ENCODE data around the gene EIF6. TPM values are rescaled to one million over a fixed set of nuclear protein-coding genes. Genes with fewer than 3 reads are reported as not detected.
A peak's percentile ranks its signal among the peaks of the same experiment; 100 is the strongest.
"Not testable (repeated sequence)": the region's sequence is repeated elsewhere in the genome, so short reads cannot be mapped to it uniquely, and the experiment has no call there.

Gene EIF6
- total RNA-seq, 1 donor from 2014 or later: 124 TPM

- Histone ChIP-seq H3K27me3 (no peaks in the 10 kb centered on the region), H3K9me3 (no peaks in the 10 kb centered on the region), H3K27ac (peak overlapping the region; percentile 57), H3K4me3 (no peak overlapping the region), H3K4me1 (no peaks in the 10 kb centered on the region), H3K36me3 (peaks cover 0 to 16% of the 10 kb centered on the region in 2 donors)
- intact Hi-C loops (cut with DNase I): no loop called here
- DNase-seq (ENCODE audit: extremely low spot score in 2 of 2): no peak
- TF ChIP-seq POLR2AphosphoS5 (IDR thresholded peaks at IDR 0.05; ENCODE audit: insufficient read depth in 1 of 2, low read depth in 1 of 2) (no peak), CTCF (IDR thresholded peaks at IDR 0.05) (no peak), POLR2A (IDR thresholded peaks at IDR 0.05) (no peak)
Observed at GRCh38 chr20:35263532-35264341, 20.8 kb downstream of the EIF6 start.

- H3K4me3 ChIP-seq; H3K4me1 ChIP-seq; DNase-seq (ENCODE audit: extremely low spot score in 2 of 2); H3K9me3 ChIP-seq; intact Hi-C loops (cut with DNase I); H3K27me3 ChIP-seq: not testable (repeated sequence)
- H3K36me3 ChIP-seq: peaks cover 0 to 11% of the 10 kb centered on the region in 2 donors
- peak overlapping the region; percentile 57 for H3K27ac ChIP-seq
Observed at GRCh38 chr20:35262731-35263531, 21.6 kb downstream of the EIF6 start.

- H3K27ac ChIP-seq; H3K4me3 ChIP-seq; H3K9me3 ChIP-seq; H3K4me1 ChIP-seq; H3K27me3 ChIP-seq; intact Hi-C loops (cut with DNase I); H3K36me3 ChIP-seq; DNase-seq (ENCODE audit: extremely low spot score in 2 of 2): not testable (repeated sequence)
Observed at GRCh38 chr20:35262321-35262720, 22.3 kb downstream of the EIF6 start.

GRCh38 chr20:35260426-35260825, 24.1 kb downstream of the EIF6 start:
- Histone ChIP-seq H3K27ac (no peak overlapping the region), H3K27me3 (no peaks in the 10 kb centered on the region), H3K9me3 (no peaks in the 10 kb centered on the region), H3K4me1 (no peaks in the 10 kb centered on the region), H3K4me3 (no peak overlapping the region), H3K36me3 (no peaks in the 10 kb centered on the region)
- DNase-seq (ENCODE audit: extremely low spot score in 2 of 2): no peak
- TF ChIP-seq POLR2AphosphoS5 (IDR thresholded peaks at IDR 0.05; ENCODE audit: insufficient read depth in 1 of 2, low read depth in 1 of 2) (no peak), CTCF (IDR thresholded peaks at IDR 0.05) (no peak), POLR2A (IDR thresholded peaks at IDR 0.05) (no peak)
- intact Hi-C loops (cut with DNase I): no loop called here

GRCh38 chr20:35257175-35257909, 27.2 kb downstream of the EIF6 start:
- DNase-seq (ENCODE audit: extremely low spot score in 2 of 2): no peak
- H3K27ac ChIP-seq: no peak overlapping the region
- no peaks in the 10 kb centered on the region for H3K4me1 ChIP-seq
- intact Hi-C loops (cut with DNase I): no loop called here
- H3K36me3 ChIP-seq: no peaks in the 10 kb centered on the region
- no peak overlapping the region for H3K4me3 ChIP-seq
- no peaks in the 10 kb centered on the region for H3K9me3 ChIP-seq
- H3K27me3 ChIP-seq: no peaks in the 10 kb centered on the region
- TF ChIP-seq POLR2A (IDR thresholded peaks at IDR 0.05): no peak
- TF ChIP-seq CTCF (IDR thresholded peaks at IDR 0.05): no peak
- TF ChIP-seq POLR2AphosphoS5 (IDR thresholded peaks at IDR 0.05; ENCODE audit: insufficient read depth in 1 of 2, low read depth in 1 of 2): no peak
